GM19240 (cell line): Measurements from ENCODE around the gene STARD10.

Source experiments
- DNase-seq: peaks from one replicate; pipeline ENCODE4 v3.0.0; 2011; ENCODE audit warnings: low spot score; ENCODE audit not compliant: insufficient read length

STARD10 gene

GRCh38 chr11:72709478-72710238 lies 84.2 kb downstream of the STARD10 start:
- no peak for DNase-seq

- DNase-seq, result no peak
Observed at GRCh38 chr11:72707032-72707431, 86.8 kb downstream of the STARD10 start.

GRCh38 chr11:72706579-72706978 lies 87.3 kb downstream of the STARD10 start:
- no peak for DNase-seq

GRCh38 chr11:72705442-72706365 lies 88.1 kb downstream of the STARD10 start:
- DNase-seq, result no peak

GRCh38 chr11:72704783-72705265 lies 89.0 kb downstream of the STARD10 start:
- no peak for DNase-seq
